Ovary (tissue), 9 donors: ENCODE results near the gene ZBED4. TPM values are rescaled to one million over a fixed set of nuclear protein-coding genes. Genes with fewer than 3 reads are reported as not detected.
"Not testable (repeated sequence)": the region's sequence is repeated elsewhere in the genome, so short reads cannot be mapped to it uniquely, and the experiment has no call there.

ENCODE experiments used
- DNase-seq, 5 donors: peaks; one replicate each; pipeline ENCODE4 v3.0.0-alpha.2; 2019 to 2020
- H3K27ac ChIP-seq, 2 donors: fragments of 200-600 bp; one replicate each; pipeline versions ENCODE4 v1.5.1 to v1.8.0; 2019 to 2022
- H3K27me3 ChIP-seq: fragments of 200-600 bp; one replicate; pipeline ENCODE4 v1.8.0; 2022
- H3K36me3 ChIP-seq: fragments of 200-600 bp; sonication (generic); one replicate; pipeline ENCODE4 v1.5.1; 2019
- H3K4me1 ChIP-seq: one replicate; pipeline ENCODE4 v1.8.1; 2013; ENCODE audit warnings: mild to moderate bottlenecking, moderate library complexity; ENCODE audit not compliant: insufficient read depth
- H3K4me3 ChIP-seq: fragments of 200-600 bp; sonication (generic); one replicate; pipeline ENCODE4 v1.5.1; 2017
- H3K9me3 ChIP-seq, 2 donors: fragments of 200-600 bp in 1 of 2; sonication (generic) in 1 of 2; one replicate each; pipeline versions ENCODE4 v1.5.1 to v1.8.1; 2013 to 2019; ENCODE audit warnings: mild to moderate bottlenecking in 1 of 2, moderate library complexity in 1 of 2
- EP300 ChIP-seq: sonication (generic); formaldehyde crosslinking; IDR thresholded peaks from one replicate; pipeline ENCODE4 v1.6.1; 2017; ENCODE audit warnings: antibody characterized with exemption
- POLR2A ChIP-seq: fragments of 450-650 bp; IDR thresholded peaks from one replicate; pipeline ENCODE4 v1.6.1; 2017; ENCODE audit warnings: antibody characterized with exemption, mild to moderate bottlenecking, moderate library complexity
- WGBS, 3 donors: extraction: QIAGEN DNeasy Blood & Tissue Kit in 1 of 3; methylation state at CpG; one replicate each; pipeline versions ENCODE4 v1.1.5 to v1.1.7; 2013 to 2017; 5-methylcytosine and 5-hydroxymethylcytosine counted together
- intact Hi-C, 4 donors: fragments of 100-400 bp; cut with DNase I; formaldehyde crosslinking; loops; one replicate each; pipeline versions ENCODE4 v1.11.0 to v1.15.1; 2022 to 2023
- polyA plus RNA-seq, 2 donors: library from polyadenylated mRNA; stranded (reverse); fragments of 200-250 nt in 1 of 2; fragments of 350-450 nt in 1 of 2; fragmentation: Illumina TruSeq in 1 of 2; extraction: RNeasy Lipid Tissue Mini Kit (QIAGEN cat#74804) in 1 of 2; gene quantifications; one replicate each; pipeline ENCODE4 v1.2.3, GENCODE V29; 2013 to 2014
- total RNA-seq, 7 donors: library from RNA; depleted of rRNA in 2 of 7; stranded (reverse); fragments of >200 nt in 2 of 7; fragmentation: NEBNext Ultra II Directional in 3 of 7; extraction: Animal tissue kit (Norgen Biotek cat#: 25700) in 3 of 7; gene quantifications; one replicate each; pipeline versions ENCODE4 v1.1.0 to v1.2.4, GENCODE V29; 2016 to 2023
- TF ChIP-seq, protein P1 (sequence below), 3 donors: fragments of 450-650 bp in 2 of 3; fragments of 200-600 bp in 1 of 3; IDR thresholded peaks; one replicate each; pipeline versions ENCODE4 v1.5.1 to v1.8.0; 2016 to 2022; ENCODE audit warnings: antibody characterized with exemption in 3 of 3, mild to moderate bottlenecking in 1 of 3
- donor health status: DM: no; HTN: no; CAD: no; lungs with moderate emphysema.
- donor health status: DM: no; HTN: no; CAD: no.
- donor health status: Bipolar disorder and iron deficiency.
- donor health status: DM: yes; HTN: yes; CAD: no.
- donor health status: DM: no; HTN: no; CAD: no.
- donor health status: DM: yes; HTN: yes; CAD: no.

ZBED4 gene
- total and polyA plus RNA-seq, 9 donors: 3.5 to 9.6 (median 7.8) TPM

DNA sequence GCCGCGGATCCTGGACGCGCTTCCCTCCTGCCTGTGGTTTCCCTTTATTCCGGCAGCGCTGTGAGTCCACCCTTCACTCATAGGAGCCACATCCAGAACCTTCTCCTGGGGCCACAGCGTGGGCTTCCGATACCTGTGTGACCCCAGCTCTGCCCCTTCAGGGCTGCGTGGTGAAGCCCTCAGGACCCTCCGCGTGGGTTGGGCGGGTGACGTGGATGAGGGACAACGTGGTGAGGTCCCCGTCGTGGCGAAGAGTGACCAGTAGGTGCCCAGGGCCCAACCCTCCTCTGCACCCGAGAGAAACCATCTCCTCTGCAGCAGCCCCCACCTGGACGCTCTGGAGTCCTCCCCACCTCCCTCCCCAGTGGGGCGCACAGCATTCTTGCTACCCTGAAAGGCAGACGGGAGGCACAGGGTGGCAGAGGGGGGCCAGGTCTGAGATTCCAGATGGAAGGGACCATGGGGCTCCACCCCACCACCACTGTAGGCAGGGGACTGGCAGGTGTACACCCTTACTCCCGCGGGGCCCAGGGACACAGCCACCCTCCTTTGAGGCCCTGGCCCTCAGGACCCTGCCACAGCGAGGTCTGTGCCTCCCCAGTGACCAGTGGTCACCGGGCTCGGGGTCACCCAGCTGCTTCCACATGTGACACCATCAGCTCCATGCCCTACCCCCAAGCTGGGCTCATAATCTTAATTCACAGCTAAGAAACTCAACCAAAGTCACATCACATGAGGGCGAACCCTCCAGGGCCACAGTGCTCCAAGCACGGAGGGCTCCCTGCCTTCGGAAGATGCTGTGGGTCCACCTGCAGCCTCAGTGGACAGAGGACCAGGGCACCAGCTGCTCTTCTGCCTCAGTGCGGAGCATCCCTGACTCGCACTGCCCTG lies 3.4 kb upstream of the ZBED4 start:
- no peak for DNase-seq
- Histone ChIP-seq H3K36me3 (no peaks in the 10 kb centered on the region), H3K4me1 (peaks cover 10% of the 10 kb centered on the region), H3K27me3 (no peaks in the 10 kb centered on the region), H3K27ac (no peak overlapping the region), H3K9me3 (no peaks in the 10 kb centered on the region), H3K4me3 (no peak overlapping the region)
- intact Hi-C loops: no loop called here
- TF ChIP-seq EP300 (no peak), POLR2A (no peak)
- TF ChIP-seq, protein P1, sequence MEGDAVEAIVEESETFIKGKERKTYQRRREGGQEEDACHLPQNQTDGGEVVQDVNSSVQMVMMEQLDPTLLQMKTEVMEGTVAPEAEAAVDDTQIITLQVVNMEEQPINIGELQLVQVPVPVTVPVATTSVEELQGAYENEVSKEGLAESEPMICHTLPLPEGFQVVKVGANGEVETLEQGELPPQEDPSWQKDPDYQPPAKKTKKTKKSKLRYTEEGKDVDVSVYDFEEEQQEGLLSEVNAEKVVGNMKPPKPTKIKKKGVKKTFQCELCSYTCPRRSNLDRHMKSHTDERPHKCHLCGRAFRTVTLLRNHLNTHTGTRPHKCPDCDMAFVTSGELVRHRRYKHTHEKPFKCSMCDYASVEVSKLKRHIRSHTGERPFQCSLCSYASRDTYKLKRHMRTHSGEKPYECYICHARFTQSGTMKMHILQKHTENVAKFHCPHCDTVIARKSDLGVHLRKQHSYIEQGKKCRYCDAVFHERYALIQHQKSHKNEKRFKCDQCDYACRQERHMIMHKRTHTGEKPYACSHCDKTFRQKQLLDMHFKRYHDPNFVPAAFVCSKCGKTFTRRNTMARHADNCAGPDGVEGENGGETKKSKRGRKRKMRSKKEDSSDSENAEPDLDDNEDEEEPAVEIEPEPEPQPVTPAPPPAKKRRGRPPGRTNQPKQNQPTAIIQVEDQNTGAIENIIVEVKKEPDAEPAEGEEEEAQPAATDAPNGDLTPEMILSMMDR (IDR thresholded peaks at IDR 0.05): no peak
- 49 to 58% (median 53%) methylated on average over 31 of the region's 31 CpGs for WGBS, 3 donors

DNA sequence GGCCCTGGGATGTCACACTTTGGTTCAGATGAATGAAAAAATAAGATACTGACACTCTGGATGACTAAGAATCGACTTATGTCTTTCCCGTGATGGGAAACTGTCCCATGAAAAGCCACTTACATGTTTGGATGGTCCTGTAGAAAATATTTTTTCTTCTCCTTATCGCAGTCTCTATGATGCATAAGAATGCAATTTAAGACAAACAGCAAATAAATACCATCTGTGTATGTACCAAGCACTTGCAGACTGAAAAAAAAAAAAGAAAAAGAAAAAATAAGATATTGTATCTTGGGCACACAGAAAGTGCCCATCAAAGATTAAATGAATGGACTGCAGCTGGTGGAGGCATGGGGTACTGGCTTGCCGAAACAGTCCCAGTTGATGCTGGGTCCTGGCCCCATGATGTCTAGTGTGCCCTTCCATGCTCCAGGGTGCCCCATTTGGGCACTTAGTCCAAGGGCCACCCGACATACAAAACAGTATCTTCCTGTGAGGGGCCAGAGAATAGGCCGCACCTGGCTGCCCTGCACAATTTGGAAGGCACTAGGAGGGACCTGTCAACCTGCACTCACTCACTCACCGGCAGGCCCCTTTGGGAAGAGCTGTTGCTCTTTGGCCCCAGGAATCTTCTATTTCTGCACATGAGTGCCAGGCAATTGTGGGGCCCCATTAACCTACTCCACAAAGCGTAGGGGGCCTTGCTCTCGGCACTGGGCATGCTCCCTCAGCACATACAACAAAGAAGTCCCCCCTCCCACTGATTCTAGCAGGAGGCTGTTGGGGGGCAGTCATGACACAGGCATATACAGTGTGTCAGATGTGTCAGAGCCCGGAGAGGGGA lies 2.5 kb upstream of the ZBED4 start:
- Histone ChIP-seq H3K27ac (no peak overlapping the region), H3K4me1 (peaks cover 18% of the 10 kb centered on the region), H3K4me3 (no peak overlapping the region), H3K36me3 (no peaks in the 10 kb centered on the region), H3K9me3 (no peaks in the 10 kb centered on the region), H3K27me3 (no peaks in the 10 kb centered on the region)
- WGBS, 3 donors: 81 to 88% (median 83%) methylated on average over 10 of the region's 10 CpGs
- TF ChIP-seq, protein P1 (IDR thresholded peaks at IDR 0.05): no peak
- TF ChIP-seq POLR2A: no peak
- TF ChIP-seq EP300: no peak
- DNase-seq: no peak
- intact Hi-C loops: no loop called here

DNA sequence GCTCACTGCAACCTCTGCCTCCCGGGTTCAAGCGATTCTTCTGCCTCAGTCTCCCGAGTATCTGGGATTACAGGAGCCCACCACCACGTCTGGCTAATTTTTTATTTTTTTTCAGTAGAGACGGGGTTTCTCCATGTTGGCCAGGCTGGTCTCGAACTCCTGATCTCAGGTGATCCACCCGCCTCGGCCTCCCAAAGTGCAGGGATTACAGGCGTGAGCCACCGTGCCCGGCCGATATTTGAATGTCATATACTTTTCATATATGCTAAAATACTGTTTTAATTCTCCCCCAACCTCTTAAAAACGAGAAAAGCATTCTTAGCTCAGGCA lies 1.1 kb upstream of the ZBED4 start:
- intact Hi-C loops, H3K36me3 ChIP-seq: not testable (repeated sequence)

GRCh38 chr22:49853981-49854831 lies 562 bp downstream of the ZBED4 start:
- TF ChIP-seq, protein P1 (IDR thresholded peaks at IDR 0.05): no peak
- no peak for TF ChIP-seq EP300
- TF ChIP-seq POLR2A: no peak
- peak in 3 of 5 donors; percentile 54 to 62 (median 59) for DNase-seq
- Histone ChIP-seq H3K9me3 (no peaks in the 10 kb centered on the region), H3K4me3 (peak overlapping the region; percentile 47), H3K27ac (peak overlapping the region; percentile 5 to 48), H3K36me3 (no peaks in the 10 kb centered on the region), H3K27me3 (no peaks in the 10 kb centered on the region), H3K4me1 (peaks cover 19% of the 10 kb centered on the region)
- WGBS, 3 donors: 1% methylated on average over 23 to 101 of the region's 101 CpGs
- intact Hi-C loops: no loop called here

More for the DNA sequence above, 1.1 kb upstream of the ZBED4 start:
- H3K27ac ChIP-seq, H3K27me3 ChIP-seq, H3K9me3 ChIP-seq, DNase-seq: not testable (repeated sequence)
- H3K4me3 ChIP-seq: peak overlapping the region; percentile 86
- WGBS, 3 donors: 49 to 55% (median 53%) methylated on average over 13 of the region's 13 CpGs
- peaks cover 22% of the 10 kb centered on the region for H3K4me1 ChIP-seq
